Type B pancreatic cell (in vitro differentiated cells): Measurements from ENCODE around the gene GLDN. TPM values are rescaled to one million over a fixed set of nuclear protein-coding genes. Genes with fewer than 3 reads are reported as not detected.

ENCODE experiments used
- DNase-seq: peaks from one replicate; pipeline ENCODE4 v3.0.0; 2021; ENCODE audit warnings: mixed read lengths; ENCODE audit not compliant: unreplicated experiment; ENCODE audit errors: extremely low spot score
- H3K27ac Mint-ChIP-seq: 2 replicates; pipeline ENCODE4 v1.8.0; 2021; ENCODE audit warnings: mild to moderate bottlenecking, mixed read lengths
- H3K27me3 Mint-ChIP-seq: 2 replicates; pipeline ENCODE4 v1.8.0; 2021; ENCODE audit warnings: mixed read lengths
- H3K36me3 Mint-ChIP-seq: 2 replicates; pipeline ENCODE4 v1.8.0; 2021; ENCODE audit warnings: mixed read lengths
- H3K4me1 Mint-ChIP-seq: one replicate; pipeline ENCODE4 v1.8.0; 2021; ENCODE audit warnings: mixed read lengths; ENCODE audit not compliant: unreplicated experiment
- H3K4me3 Mint-ChIP-seq: 2 replicates; pipeline ENCODE4 v1.8.0; 2021; ENCODE audit warnings: mild to moderate bottlenecking, mixed read lengths
- H3K9me3 Mint-ChIP-seq: 2 replicates; pipeline ENCODE4 v1.8.0; 2021; ENCODE audit warnings: mixed read lengths
- total RNA-seq: library from RNA; stranded (reverse); gene quantifications from 2 replicates; pipeline ENCODE4 v1.2.1, GENCODE V29; 2021; ENCODE audit warnings: low replicate concordance
- TF ChIP-seq, protein P1 (sequence below): fragments of 200-600 bp; sonication (generic); conservative IDR thresholded peaks from 2 replicates; pipeline ENCODE4 v1.5.0; 2021; ENCODE audit warnings: antibody characterized with exemption, mild to moderate bottlenecking

Gene GLDN
- total RNA-seq, 1 donor from 2014 or later = 0.68 TPM

DNA sequence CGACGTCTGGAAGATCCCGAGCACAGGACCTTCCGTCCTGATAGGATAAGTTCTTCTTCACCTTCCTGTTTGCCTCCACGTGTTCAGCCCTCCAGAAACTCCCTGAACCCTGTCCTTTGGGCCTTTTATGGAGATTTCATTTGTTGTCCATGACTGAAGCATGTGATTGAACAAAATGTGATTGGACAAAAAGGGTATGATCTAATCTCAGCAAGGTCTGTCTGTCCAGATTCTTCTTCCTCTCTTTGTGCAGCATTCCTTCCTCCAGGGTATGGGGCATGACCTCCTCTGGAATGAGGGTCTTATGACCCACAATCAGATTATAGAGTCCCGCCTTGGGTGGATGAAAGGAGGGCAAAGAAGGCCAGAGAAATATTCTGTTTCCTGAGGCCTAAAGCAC is 3.0 kb upstream of the GLDN start, which contains the start of gene CYP19A1:
Gene CYP19A1 (minus strand): TSS at position 101 of the 400 bp plus-strand sequence. CDS start 95,684 bp downstream, outside the sequence.
- H3K36me3 Mint-ChIP-seq = no peaks in the 10 kb centered on the region
- H3K9me3 Mint-ChIP-seq = peaks cover 6% of the 10 kb centered on the region
- no peak within 1 kb of the TSS for H3K4me3 Mint-ChIP-seq
- DNase-seq = no peak
- peaks cover 9% of the 10 kb centered on the region for H3K4me1 Mint-ChIP-seq
- H3K27ac Mint-ChIP-seq = no peak within 1 kb of the TSS
- TF ChIP-seq, protein P1, sequence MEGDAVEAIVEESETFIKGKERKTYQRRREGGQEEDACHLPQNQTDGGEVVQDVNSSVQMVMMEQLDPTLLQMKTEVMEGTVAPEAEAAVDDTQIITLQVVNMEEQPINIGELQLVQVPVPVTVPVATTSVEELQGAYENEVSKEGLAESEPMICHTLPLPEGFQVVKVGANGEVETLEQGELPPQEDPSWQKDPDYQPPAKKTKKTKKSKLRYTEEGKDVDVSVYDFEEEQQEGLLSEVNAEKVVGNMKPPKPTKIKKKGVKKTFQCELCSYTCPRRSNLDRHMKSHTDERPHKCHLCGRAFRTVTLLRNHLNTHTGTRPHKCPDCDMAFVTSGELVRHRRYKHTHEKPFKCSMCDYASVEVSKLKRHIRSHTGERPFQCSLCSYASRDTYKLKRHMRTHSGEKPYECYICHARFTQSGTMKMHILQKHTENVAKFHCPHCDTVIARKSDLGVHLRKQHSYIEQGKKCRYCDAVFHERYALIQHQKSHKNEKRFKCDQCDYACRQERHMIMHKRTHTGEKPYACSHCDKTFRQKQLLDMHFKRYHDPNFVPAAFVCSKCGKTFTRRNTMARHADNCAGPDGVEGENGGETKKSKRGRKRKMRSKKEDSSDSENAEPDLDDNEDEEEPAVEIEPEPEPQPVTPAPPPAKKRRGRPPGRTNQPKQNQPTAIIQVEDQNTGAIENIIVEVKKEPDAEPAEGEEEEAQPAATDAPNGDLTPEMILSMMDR = no peak
- peaks cover 47% of the 10 kb centered on the region for H3K27me3 Mint-ChIP-seq

DNA sequence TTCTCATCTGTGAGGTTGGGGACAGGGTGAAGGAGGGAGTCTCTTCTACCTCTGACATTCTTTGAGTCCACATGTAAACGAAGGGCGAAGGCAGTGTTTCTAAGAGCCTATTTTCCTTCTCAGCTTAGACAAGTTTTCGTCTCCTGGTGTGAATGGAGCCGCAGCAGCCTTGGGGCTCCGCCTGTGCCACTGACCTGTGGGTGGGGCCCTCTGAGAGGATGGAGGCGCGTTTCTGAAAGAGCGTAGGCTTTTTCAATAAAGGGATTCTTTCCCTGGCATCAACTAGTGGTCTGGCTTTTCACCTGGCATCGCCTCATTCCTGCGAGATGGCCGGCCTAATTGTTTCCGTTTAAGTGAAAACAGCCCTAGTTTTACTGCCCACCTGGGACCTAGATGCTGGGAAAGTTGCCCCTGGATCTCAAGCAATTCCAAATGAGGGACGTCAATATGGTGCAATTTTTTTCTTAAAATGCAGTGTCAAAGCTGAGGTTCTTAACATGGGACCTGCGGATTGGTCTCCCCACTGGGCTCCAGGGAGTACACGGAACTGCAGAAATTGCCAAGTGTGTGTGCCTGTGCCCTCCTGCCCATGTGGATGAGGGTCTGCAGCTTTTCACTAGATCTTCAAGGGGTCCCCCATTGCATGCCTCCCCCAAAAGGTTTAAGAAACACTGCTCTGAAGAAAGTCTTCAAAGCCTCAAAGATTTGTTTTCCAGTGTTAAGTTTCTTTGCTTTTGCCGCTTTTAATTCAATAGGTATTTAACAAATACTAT is 958 bp downstream of the GLDN start:
- H3K4me3 Mint-ChIP-seq = peak overlapping the region; percentile 59
- H3K4me1 Mint-ChIP-seq = peaks cover 5% of the 10 kb centered on the region
- H3K9me3 Mint-ChIP-seq = no peaks in the 10 kb centered on the region
- DNase-seq = no peak
- TF ChIP-seq, protein P1 = no peak
- peaks cover 62% of the 10 kb centered on the region for H3K27me3 Mint-ChIP-seq
- no peak overlapping the region for H3K27ac Mint-ChIP-seq
- H3K36me3 Mint-ChIP-seq = no peaks in the 10 kb centered on the region

DNA sequence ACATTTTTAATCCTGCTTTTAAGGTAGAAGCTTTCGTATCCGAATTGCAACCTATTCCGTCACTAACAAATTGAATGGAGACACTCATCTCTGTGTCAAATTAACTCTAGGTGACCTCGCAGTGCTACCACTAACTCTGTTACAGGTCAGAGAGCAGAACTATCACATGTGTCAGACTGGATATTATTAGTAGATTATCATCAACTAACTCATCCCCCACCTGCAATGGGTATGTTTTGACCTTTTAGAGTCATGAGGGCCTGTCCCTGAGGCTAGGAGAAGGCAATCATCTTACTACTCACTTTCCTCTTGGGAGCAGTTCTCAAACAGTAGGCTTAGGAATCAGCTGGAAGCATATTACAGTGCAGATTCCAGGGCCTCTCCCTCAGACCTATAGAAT is 2.0 kb downstream of the GLDN start:
- H3K4me1 Mint-ChIP-seq = peaks cover 5% of the 10 kb centered on the region
- peaks cover 61% of the 10 kb centered on the region for H3K27me3 Mint-ChIP-seq
- H3K4me3 Mint-ChIP-seq = no peak overlapping the region
- no peaks in the 10 kb centered on the region for H3K36me3 Mint-ChIP-seq
- no peak for DNase-seq
- no peaks in the 10 kb centered on the region for H3K9me3 Mint-ChIP-seq
- TF ChIP-seq, protein P1 = no peak
- H3K27ac Mint-ChIP-seq = no peak overlapping the region

DNA sequence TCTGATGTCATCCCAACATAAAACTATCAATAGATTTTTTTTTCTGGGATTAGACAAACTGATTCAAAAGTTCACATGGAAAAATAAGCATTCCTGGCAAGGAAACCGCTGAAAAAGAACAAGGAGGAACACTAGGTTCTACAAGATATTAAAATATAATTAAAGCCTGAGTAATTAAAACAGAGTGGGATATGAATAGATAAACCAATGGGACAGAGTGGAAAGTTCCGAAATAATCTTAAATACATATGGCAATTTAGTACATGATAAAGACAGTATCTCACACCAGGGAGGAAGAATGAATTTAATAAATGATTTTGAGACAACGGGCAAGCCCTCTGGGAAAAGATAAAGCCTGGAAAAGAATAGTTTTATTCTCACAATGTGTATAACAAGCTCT is 4.7 kb downstream of the GLDN start:
- Mint-ChIP-seq H3K36me3 (no peaks in the 10 kb centered on the region), H3K4me3 (no peak overlapping the region), H3K27ac (no peak overlapping the region), H3K4me1 (peaks cover 5% of the 10 kb centered on the region), H3K9me3 (no peaks in the 10 kb centered on the region), H3K27me3 (peaks cover 36% of the 10 kb centered on the region)
- no peak for DNase-seq
- TF ChIP-seq, protein P1 = no peak

DNA sequence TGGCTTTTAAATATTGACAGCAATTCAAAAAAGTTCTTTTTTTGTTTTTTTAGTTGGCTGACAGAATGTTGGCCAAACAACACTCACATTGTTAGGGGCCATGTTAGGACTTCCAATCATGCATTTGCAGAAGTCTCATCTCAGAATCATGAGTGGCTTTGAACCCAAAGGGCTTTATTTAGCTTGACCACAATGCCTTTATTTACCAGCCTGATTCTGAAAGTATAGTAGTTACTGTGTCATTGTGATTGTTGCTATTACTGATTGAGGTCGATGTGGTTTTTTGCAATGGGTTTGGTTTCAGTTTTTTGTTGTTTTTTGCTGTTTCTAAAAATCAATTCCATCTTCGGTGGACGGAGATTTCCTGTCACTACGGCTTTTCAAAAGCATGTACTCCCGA is 7.2 kb downstream of the GLDN start:
- no peaks in the 10 kb centered on the region for H3K9me3 Mint-ChIP-seq
- no peak overlapping the region for H3K27ac Mint-ChIP-seq
- no peak overlapping the region for H3K4me3 Mint-ChIP-seq
- TF ChIP-seq, protein P1 = no peak
- no peaks in the 10 kb centered on the region for H3K4me1 Mint-ChIP-seq
- no peak for DNase-seq
- H3K27me3 Mint-ChIP-seq = peaks cover 21% of the 10 kb centered on the region
- H3K36me3 Mint-ChIP-seq = no peaks in the 10 kb centered on the region
